OCI-LY7 (cell line): Measurements from ENCODE around the gene PCCA. TPM values are rescaled to one million over a fixed set of nuclear protein-coding genes. Genes with fewer than 3 reads are reported as not detected.

ENCODE experiments used
- BruUV-seq: library from RNA; stranded (reverse); fragments of 400-500 nt; replicated peaks from 2 replicates; lab custom pipeline; 2021; lab: Mats Ljungman, UMichigan
- CTCF ChIA-PET: fragments of 300-600 bp; sonication (Branson Sonifier 250); formaldehyde crosslinking; loops from one replicate; lab custom pipeline; 2022; ENCODE audit warnings: antibody characterized with exemption; ENCODE audit not compliant: unreplicated experiment; lab: Charles Lee
- POLR2A ChIA-PET: fragments of 300-600 bp; sonication (Branson Sonifier 250); formaldehyde crosslinking; loops from one replicate; lab custom pipeline; 2022; ENCODE audit warnings: antibody characterized with exemption; lab: Charles Lee
- DNase-seq: peaks from one replicate; pipeline ENCODE4 v3.0.0-alpha.2; 2015; ENCODE audit warnings: low spot score
- H2AFZ ChIP-seq: fragments of 200-600 bp; sonication (generic), shearing (Covaris generic); 2 replicates; pipeline ENCODE4 v1.6.1; 2014; ENCODE audit warnings: mild to moderate bottlenecking, antibody characterized with exemption, low read length, moderate library complexity
- H3K27ac ChIP-seq: fragments of 200-600 bp; sonication (generic); 2 replicates; pipeline ENCODE4 v1.5.1; 2014; ENCODE audit warnings: mixed run types, low read depth, mild to moderate bottlenecking, moderate library complexity, low read length, inconsistent platforms; ENCODE audit not compliant: poor library complexity, severe bottlenecking
- H3K36me3 ChIP-seq: fragments of 200-600 bp; sonication (generic); 2 replicates; pipeline ENCODE4 v1.6.1; 2014; ENCODE audit warnings: mild to moderate bottlenecking, antibody characterized with exemption, low read length, moderate library complexity, mixed read lengths; ENCODE audit not compliant: insufficient read depth
- H3K4me1 ChIP-seq: fragments of 200-600 bp; sonication (generic); 2 replicates; pipeline ENCODE4 v1.5.1; 2014; ENCODE audit warnings: mild to moderate bottlenecking, low read length; ENCODE audit not compliant: insufficient read depth, poor library complexity, severe bottlenecking
- H3K4me2 ChIP-seq: fragments of 200-600 bp; sonication (generic); 2 replicates; pipeline ENCODE4 v1.6.1; 2014; ENCODE audit warnings: mild to moderate bottlenecking, low read length
- H3K4me3 ChIP-seq: fragments of 200-600 bp; sonication (generic); 2 replicates; pipeline ENCODE4 v1.5.1; 2014; ENCODE audit warnings: mild to moderate bottlenecking, low read depth, low read length; ENCODE audit not compliant: poor library complexity, severe bottlenecking
- H3K79me2 ChIP-seq: fragments of 200-600 bp; sonication (generic); 2 replicates; pipeline ENCODE4 v1.6.1; 2016; ENCODE audit warnings: low read depth, mild to moderate bottlenecking, low read length, moderate library complexity, mixed read lengths; ENCODE audit not compliant: insufficient read depth
- H3K9me2 ChIP-seq: fragments of 200-600 bp; sonication (generic); 2 replicates; pipeline ENCODE4 v1.6.1; 2016; ENCODE audit warnings: mild to moderate bottlenecking, low read length, mixed read lengths; ENCODE audit not compliant: insufficient read depth
- H3K9me3 ChIP-seq: fragments of 200-600 bp; sonication (generic); 2 replicates; pipeline ENCODE4 v1.6.1; 2014; ENCODE audit warnings: mild to moderate bottlenecking, mixed run types, low read length, mixed read lengths
- H4K20me1 ChIP-seq: fragments of 200-600 bp; sonication (generic); 2 replicates; pipeline ENCODE4 v1.6.1; 2014; ENCODE audit warnings: mild to moderate bottlenecking, antibody characterized with exemption, low read length, moderate library complexity, mixed read lengths; ENCODE audit not compliant: insufficient read depth
- CTCF ChIP-seq: fragments of 200-600 bp; sonication (generic); conservative IDR thresholded peaks from 2 replicates; pipeline ENCODE4 v1.5.1; 2014; ENCODE audit warnings: mild to moderate bottlenecking, antibody characterized with exemption, low read length, moderate library complexity, mixed read lengths
- EZH2phosphoT487 ChIP-seq: fragments of 200-600 bp; sonication (generic); IDR thresholded peaks from 2 replicates; pipeline ENCODE4 v1.6.1; 2018; ENCODE audit warnings: low read depth, borderline replicate concordance, mild to moderate bottlenecking, mixed run types, antibody characterized with exemption, low read length, moderate library complexity, mixed read lengths
- intact Hi-C: fragments of 100-400 bp; cut with micrococcal nuclease; formaldehyde crosslinking; loops from one replicate; pipeline ENCODE4 v1.10.0; 2022; ENCODE audit not compliant: unreplicated experiment
- total RNA-seq, 2 experiments: library from RNA; depleted of rRNA in 1 of 2; stranded (reverse); fragments of >200 nt in 1 of 2; shearing (Covaris generic) in 1 of 2; gene quantifications; 2 replicates each; pipeline ENCODE4 v1.2.3, GENCODE V29; 2014 to 2022

PCCA gene
- total RNA-seq, 2 experiments from 2014 or later, result 2.7 to 7.2 TPM

- no peak for DNase-seq
- ChIA-PET POLR2A (interaction anchor here (0.7 kb wide), 1 partner anchor 857 kb away, joined by 3 read pairs; no protein-coding TSS in a partner anchor), CTCF (no interaction called here)
- Histone ChIP-seq H4K20me1 (no peaks in the 10 kb centered on the region), H3K9me3 (no peaks in the 10 kb centered on the region), H3K27ac (no peak overlapping the region), H3K4me1 (no peaks in the 10 kb centered on the region), H3K4me2 (no peak overlapping the region), H3K79me2 (no peaks in the 10 kb centered on the region), H2AFZ (no peak overlapping the region), H3K4me3 (no peak overlapping the region), H3K9me2 (no peaks in the 10 kb centered on the region), H3K36me3 (no peaks in the 10 kb centered on the region)
- TF ChIP-seq CTCF (no peak), EZH2phosphoT487 (no peak)
- BruUV-seq, result no TSS peak
- intact Hi-C loops, result loop anchor here (10.0 kb wide), 1 partner anchor 575 kb away; no protein-coding TSS in a partner anchor
Observed at GRCh38 chr13:100229603-100230002, 140.7 kb downstream of the PCCA start.

GRCh38 chr13:100230769-100231149 is 141.9 kb downstream of the PCCA start:
- no peak overlapping the region for H3K4me2 ChIP-seq
- POLR2A ChIA-PET, result no interaction called here
- no TSS peak for BruUV-seq
- CTCF ChIA-PET, result no interaction called here
- TF ChIP-seq EZH2phosphoT487 (no peak), CTCF (no peak)
- intact Hi-C loops, result loop anchor here (10.0 kb wide), 1 partner anchor 576 kb away; no protein-coding TSS in a partner anchor
- no peaks in the 10 kb centered on the region for H4K20me1 ChIP-seq
- no peak overlapping the region for H3K4me3 ChIP-seq
- no peaks in the 10 kb centered on the region for H3K36me3 ChIP-seq
- peaks cover 4% of the 10 kb centered on the region for H3K4me1 ChIP-seq
- H3K9me3 ChIP-seq, result no peaks in the 10 kb centered on the region
- H3K79me2 ChIP-seq, result no peaks in the 10 kb centered on the region
- H2AFZ ChIP-seq, result no peak overlapping the region
- no peak overlapping the region for H3K27ac ChIP-seq
- H3K9me2 ChIP-seq, result no peaks in the 10 kb centered on the region
- DNase-seq, result no peak

- H3K4me3 ChIP-seq, result no peak overlapping the region
- no peak overlapping the region for H3K4me2 ChIP-seq
- ChIA-PET CTCF (no interaction called here), POLR2A (interaction anchor here (0.6 kb wide), 1 partner anchor 477 kb away, joined by 6 read pairs; no protein-coding TSS in a partner anchor)
- peaks cover 5% of the 10 kb centered on the region for H3K4me1 ChIP-seq
- no peak for TF ChIP-seq CTCF
- TF ChIP-seq EZH2phosphoT487, result no peak
- H3K9me3 ChIP-seq, result no peaks in the 10 kb centered on the region
- H3K36me3 ChIP-seq, result no peaks in the 10 kb centered on the region
- H4K20me1 ChIP-seq, result no peaks in the 10 kb centered on the region
- no peak overlapping the region for H3K27ac ChIP-seq
- H2AFZ ChIP-seq, result no peak overlapping the region
- intact Hi-C loops, result loop anchor here (10.0 kb wide), 1 partner anchor 576 kb away; no protein-coding TSS in a partner anchor
- no peak for DNase-seq
- no TSS peak for BruUV-seq
- no peaks in the 10 kb centered on the region for H3K79me2 ChIP-seq
- H3K9me2 ChIP-seq, result no peaks in the 10 kb centered on the region
Observed at GRCh38 chr13:100231176-100231575, 142.3 kb downstream of the PCCA start.
